GM18526 (cell line): ENCODE measurements around the gene MTM1.

ENCODE experiments used
- POLR2A ChIP-seq: IDR thresholded peaks from 3 replicates; pipeline ENCODE4 v1.6.1; 2011; ENCODE audit not compliant: insufficient read length; ENCODE audit errors: extremely low read depth

Gene MTM1

DNA sequence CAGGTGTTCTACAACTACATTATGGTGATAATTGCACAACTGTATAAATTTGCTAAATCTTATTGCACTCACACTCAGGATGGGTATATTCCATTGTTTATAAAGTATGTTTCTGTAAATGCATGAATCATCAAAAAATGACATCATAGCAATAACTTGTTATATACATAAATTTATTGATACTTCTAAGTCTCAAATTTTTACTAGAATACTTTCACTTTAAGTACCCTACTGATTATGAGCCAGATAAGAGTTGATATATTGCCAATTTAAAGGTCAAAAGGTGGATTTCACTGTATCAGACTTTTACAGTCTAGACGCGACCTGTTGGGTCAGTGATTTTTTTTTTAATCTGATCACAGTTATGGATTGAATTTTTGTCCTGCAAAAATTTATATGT, 87.4 kb downstream of the MTM1 start:
- no peak for TF ChIP-seq POLR2A

DNA sequence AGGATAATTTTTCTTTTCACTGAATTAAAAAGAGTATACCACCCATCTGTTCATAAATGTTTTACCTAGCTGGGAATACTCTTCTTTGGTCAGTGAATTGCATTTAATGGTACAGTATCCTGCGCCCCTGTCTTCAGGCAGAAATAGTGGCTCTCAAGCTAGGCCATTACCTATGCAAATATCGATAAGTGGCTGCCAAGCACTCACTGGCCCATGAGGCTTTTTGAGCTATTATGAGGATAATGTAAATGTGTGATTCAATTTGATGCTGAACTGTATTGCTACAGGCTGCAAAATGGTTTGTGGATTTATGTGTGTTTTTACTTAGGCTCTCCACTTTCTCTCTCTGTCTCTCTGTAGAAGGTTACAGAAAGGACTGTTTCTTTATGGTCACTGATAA, 94.7 kb downstream of the MTM1 start:
- no peak for TF ChIP-seq POLR2A

DNA sequence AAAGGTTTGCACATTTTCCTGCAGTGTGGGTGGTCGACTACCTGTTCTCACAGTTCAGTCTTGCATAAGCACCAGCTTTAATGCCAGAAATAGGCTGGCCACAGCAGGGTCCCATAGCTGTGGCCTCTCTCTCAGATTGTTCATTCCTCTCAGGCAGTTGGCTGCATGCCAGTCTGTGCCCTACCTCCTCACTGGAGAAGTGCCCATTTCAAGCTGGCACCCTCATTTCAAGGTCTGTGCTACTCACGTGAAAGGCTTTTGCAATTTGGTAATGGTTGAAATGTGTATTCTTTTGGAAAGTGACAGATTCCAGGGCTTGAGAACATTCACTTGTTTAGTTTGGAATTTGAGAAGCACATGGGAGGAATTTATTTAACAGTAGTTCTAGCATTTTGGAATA, 95.9 kb downstream of the MTM1 start:
- TF ChIP-seq POLR2A: no peak

GRCh38 chrX:150676221-150676620, 107.8 kb downstream of the MTM1 start:
- no peak for TF ChIP-seq POLR2A

DNA sequence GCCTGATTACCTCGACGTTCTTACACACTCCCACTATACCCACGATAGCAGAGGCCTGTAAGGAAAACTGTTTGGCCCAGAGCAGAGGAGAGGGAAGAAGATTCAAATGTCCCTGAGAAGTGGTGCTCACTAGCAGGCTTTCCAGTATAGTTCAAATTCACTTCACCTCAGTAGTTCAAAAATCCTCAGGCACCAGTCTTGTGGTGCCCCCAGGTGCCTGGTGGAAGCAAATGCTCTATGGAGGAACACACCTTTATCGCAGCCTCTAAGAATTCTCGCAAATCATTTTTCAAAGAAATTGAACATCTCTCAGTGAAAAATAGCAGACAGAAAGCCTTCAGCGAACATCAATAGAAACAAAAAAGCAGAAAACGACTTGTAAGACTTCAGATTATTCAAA, 112.6 kb downstream of the MTM1 start:
- TF ChIP-seq POLR2A: no peak

DNA sequence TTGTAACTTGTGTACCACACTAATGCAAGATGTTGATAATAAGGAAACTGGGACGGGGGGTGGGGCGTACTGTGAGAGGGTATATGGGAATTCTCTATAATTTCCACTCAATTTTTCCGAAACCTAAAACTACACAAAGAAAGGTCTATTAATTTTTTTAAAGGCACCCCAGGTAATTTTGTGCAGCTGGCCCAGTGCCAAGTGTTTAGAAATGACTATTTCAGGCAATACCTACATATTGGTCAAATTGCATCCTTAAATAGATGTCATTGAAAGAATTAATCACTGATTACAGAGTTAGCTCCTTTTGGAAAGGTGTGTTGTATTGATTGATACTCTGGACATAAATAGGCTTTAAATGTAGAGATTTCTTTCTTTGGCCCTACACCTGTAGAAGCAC, 114.7 kb downstream of the MTM1 start:
- no peak for TF ChIP-seq POLR2A

DNA sequence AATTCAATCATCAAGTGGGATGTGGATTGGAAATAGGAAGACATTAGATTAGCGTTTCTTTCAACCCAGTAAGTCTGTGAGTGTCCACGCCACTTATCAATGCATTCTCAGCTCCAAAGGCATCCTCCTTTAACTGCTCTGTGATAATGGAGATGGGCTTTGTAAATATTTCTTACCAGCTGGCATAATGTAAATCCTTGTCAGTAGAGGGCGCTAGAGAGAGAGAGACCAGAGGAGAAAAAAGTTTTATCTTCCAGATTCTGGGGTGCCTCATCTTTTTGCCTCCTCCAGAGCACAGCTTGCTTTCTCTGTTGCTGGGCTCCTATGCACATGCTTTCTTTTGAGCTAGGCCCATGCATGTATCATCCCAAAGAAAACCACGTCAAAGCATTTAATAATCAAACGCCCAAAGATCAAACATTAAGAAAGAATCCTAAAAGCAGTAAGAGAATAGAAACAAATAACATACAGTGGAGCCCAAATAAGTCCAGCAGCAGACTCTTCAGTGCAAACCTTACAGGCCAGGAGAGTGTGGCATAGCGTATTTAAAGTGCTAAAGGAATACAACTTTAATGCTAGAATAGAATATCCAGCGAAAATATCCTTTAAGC, 115.2 kb downstream of the MTM1 start:
- no peak for TF ChIP-seq POLR2A

GRCh38 chrX:150688911-150689451, 120.6 kb downstream of the MTM1 start:
- no peak for TF ChIP-seq POLR2A

DNA sequence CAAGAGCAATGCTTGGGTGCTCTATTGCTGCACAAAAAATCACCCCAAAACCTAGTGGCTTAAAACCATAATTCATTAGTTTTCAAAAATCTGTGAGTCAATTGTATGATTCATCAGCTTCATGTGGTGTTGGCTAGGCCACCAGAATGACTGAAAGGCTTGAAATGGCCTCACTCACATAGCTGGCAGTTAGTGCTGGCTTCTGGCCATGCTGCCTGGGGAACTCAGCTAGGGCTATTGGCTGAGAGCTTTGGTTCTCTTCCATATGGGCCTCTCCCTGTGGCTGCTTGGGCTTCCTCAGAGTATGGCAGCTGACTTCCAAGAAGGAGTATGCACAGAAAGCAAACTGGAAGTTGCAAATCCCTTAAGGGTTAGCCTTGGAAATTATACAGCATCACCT, 121.7 kb downstream of the MTM1 start:
- TF ChIP-seq POLR2A: no peak

- no peak for TF ChIP-seq POLR2A
Observed at GRCh38 chrX:150692296-150692695, 123.9 kb downstream of the MTM1 start.

DNA sequence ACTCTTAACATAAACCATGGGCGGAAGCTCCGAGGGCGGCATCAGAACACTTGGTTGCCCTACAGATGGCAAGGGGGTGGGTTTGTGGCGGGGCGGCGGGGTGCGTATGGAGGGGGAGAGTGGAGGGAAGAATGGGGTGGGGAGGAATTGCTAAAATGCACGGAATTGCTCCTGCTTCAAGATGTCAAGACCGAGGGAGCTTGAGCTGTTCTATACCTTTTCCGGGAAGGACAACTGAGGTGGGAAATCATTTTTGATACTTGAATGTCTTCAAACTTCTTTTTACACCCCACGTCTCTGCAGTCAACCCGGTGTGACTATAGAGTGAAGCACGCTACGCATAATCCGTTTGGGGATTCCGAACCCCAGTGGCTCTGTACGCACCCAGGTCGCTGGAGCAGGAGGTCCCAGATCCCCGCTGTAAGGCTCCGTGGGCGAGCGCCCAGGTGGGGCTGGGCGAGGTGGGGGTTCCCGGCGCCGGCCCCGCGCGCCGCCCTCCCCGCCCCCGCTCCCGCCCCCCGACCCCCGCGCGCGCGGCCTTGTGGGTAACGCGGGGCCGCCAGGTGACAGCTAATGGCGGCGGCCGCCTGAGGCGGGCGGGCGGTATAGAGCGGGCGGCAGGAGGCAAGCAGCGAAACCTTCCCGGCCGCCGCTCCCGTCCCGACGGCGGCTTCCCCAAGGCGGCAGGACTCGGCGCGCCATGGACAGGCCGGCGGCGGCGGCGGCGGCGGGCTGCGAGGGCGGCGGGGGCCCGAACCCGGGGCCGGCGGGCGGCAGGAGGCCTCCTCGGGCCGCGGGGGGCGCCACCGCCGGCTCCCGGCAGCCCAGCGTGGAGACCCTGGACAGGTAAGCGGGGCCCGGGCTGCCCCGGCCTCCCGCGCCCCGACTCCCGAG, 124.7 kb downstream of the MTM1 start, which contains the start of gene MTMR1:
TSS of gene MTMR1 (plus strand) at position 566 of the 894 bp plus-strand sequence. CDS start at position 701, 135 bp downstream.
- peak; percentile 37 for TF ChIP-seq POLR2A

DNA sequence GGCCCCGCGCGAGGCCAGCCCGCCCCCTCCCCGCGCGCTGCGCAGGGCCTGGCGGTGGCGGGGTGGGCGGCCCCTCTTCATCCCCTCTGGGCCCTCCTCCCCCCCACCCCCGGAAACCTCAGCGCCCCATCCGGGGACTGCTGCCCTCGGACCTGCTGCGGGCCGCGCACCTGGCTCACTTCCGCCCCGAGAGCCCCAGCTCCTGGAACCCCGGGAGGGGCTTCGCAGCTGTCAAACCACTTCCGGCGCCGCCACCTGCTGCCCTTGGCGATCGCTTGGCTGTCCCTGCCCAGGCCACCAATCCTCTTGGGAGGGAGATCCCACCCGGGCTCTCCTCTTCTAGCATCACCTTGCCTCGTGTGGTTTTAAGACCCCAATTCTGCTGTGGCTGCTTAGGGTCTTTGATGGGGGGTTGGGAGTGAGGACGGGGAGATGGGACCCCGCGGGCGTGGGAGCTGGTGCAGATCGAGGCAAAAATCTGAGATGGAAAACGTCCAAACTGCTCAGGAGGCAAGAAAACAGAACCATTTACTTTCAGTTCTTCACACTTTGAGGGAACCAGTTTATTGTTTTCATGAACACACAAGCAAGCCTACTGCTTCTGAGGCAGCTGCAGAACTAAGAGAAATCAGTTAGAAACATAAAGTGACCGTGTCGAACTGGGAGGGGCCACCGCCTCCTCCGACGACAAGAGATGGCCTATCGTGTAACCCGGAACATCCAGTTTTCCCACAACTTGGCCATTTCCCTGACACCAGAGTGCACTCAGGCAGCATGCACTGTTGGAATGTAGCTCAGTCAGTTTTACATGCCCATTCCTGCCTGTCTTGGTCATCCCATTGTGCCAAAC, 125.5 kb downstream of the MTM1 start:
- peak; percentile 37 for TF ChIP-seq POLR2A

- TF ChIP-seq POLR2A: no peak
Observed at GRCh38 chrX:150694738-150695410, 126.5 kb downstream of the MTM1 start.

- no peak for TF ChIP-seq POLR2A
Observed at GRCh38 chrX:150696331-150696730, 127.9 kb downstream of the MTM1 start.

DNA sequence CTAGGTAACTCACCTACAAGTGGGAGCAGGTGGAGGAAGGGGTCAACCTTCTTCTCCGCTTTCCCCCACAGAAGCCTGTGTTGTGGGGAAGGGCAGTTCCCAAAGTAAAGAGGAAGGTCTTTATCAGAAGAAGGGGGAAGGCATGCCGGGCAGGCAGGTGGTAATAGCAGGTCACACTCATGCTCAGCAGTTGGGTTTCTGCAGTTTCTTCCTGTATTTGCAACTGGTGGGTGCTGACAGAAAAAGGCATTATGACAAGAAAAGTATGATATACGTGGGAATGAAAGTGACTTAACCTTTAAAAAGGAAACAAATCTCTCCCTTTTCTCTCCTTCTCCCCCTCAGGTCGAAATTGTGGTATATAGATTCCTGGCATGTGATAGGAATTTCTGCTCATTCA, 128.4 kb downstream of the MTM1 start:
- TF ChIP-seq POLR2A: no peak
